Mesodermal cell (in vitro differentiated cells): Measurements from ENCODE around the gene INCA1.

Experiments
- H3K27ac ChIP-seq: 2 replicates; pipeline ENCODE4 v1.7.0; 2013; ENCODE audit warnings: mild to moderate bottlenecking, low read depth, low read length, moderate library complexity; ENCODE audit not compliant: severe bottlenecking
- H3K36me3 ChIP-seq: 2 replicates; pipeline ENCODE4 v1.7.1; 2013; ENCODE audit warnings: mild to moderate bottlenecking, low read length, moderate library complexity; ENCODE audit not compliant: control insufficient read depth, insufficient read depth
- H3K4me1 ChIP-seq: one replicate; pipeline ENCODE4 v1.7.1; 2013; ENCODE audit warnings: mild to moderate bottlenecking, low read length; ENCODE audit not compliant: insufficient read depth, control insufficient read depth, poor library complexity, severe bottlenecking
- H3K4me3 ChIP-seq: 2 replicates; pipeline ENCODE4 v1.7.0; 2013; ENCODE audit warnings: low read length, control low read depth, mild to moderate bottlenecking; ENCODE audit not compliant: insufficient read depth, poor library complexity, severe bottlenecking; ENCODE audit errors: extremely low read depth
- H3K9me3 ChIP-seq: 2 replicates; pipeline ENCODE4 v1.7.1; 2013; ENCODE audit warnings: mild to moderate bottlenecking, low read length, moderate library complexity; ENCODE audit not compliant: control insufficient read depth
- WGBS, 2 experiments: methylation state at CpG; one replicate each; pipeline ENCODE4 v1.1.5; 2013; ENCODE audit warnings: missing lambda C conversion rate in 2 of 2; ENCODE audit not compliant: insufficient coverage in 2 of 2; 5-methylcytosine and 5-hydroxymethylcytosine counted together

Gene INCA1

DNA sequence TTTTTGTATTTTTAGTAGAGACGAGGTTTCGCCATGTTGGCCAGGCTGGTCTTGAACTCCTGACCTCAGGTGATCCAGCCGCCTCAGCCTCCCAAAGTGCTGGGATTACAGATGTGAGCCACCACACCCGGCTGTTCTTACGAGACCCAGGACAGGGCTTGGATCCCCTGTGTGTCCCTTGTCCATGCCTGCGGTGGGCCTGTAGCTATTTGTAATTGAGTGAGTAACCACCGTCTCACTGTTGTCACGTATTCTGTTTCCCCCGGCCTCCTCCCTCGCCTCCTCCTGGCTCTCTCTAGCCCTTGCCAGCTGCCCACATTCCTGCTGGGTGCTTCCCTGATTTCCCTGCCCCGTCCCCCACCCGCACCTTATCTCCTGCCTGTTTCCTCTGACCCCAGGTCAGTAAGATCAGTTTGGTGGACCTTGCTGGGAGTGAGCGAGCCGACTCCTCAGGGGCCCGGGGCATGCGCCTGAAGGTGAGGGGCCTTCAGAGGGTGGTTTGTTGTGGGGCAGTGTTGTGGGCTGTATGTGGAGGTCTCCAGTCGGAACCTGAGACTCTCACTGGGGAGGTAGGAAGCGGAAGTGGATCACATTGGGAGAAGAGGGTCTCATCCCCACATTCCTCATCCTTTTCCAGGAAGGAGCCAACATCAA is 6.0 kb upstream of the INCA1 start:
- Histone ChIP-seq H3K4me3 (no peak overlapping the region), H3K27ac (peak overlapping the region; percentile 57), H3K4me1 (peaks cover 24% of the 10 kb centered on the region), H3K9me3 (no peaks in the 10 kb centered on the region), H3K36me3 (peaks cover 89% of the 10 kb centered on the region)
- WGBS, 2 experiments: 92 to 95% methylated on average over 8 to 13 of the region's 18 CpGs

DNA sequence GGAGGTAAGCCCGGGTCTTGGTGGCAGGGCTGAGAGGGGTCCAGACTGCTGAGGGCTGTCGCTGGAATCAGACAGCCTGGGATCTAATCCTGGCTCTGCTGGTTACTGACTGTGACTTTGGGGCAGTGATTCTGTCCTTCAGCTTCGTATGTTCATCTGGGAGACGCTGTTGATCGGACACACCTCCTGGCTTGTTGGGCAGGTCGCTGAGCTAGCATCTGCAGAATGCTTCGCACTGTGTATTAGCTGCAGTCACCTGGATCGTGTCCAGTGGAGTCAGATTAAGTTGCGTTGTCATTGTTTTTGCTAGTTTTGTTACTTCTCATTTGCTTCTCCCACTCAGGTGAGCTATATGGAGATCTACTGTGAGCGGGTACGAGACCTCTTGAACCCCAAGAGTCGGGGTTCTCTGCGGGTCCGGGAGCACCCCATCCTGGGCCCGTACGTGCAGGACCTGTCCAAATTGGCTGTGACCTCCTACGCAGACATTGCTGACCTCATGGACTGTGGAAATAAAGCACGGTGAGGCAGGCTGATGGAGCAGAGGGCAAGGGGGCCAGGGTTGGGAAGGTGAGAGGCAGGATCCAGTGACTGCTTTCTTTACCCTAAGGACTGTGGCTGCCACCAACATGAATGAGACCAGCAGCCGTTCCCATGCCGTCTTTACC is 4.9 kb upstream of the INCA1 start:
- no peaks in the 10 kb centered on the region for H3K9me3 ChIP-seq
- H3K36me3 ChIP-seq: peaks cover 79% of the 10 kb centered on the region
- no peak overlapping the region for H3K27ac ChIP-seq
- WGBS, 2 experiments: 96 to 98% methylated on average over 19 to 20 of the region's 20 CpGs
- peaks cover 24% of the 10 kb centered on the region for H3K4me1 ChIP-seq
- H3K4me3 ChIP-seq: no peak overlapping the region

DNA sequence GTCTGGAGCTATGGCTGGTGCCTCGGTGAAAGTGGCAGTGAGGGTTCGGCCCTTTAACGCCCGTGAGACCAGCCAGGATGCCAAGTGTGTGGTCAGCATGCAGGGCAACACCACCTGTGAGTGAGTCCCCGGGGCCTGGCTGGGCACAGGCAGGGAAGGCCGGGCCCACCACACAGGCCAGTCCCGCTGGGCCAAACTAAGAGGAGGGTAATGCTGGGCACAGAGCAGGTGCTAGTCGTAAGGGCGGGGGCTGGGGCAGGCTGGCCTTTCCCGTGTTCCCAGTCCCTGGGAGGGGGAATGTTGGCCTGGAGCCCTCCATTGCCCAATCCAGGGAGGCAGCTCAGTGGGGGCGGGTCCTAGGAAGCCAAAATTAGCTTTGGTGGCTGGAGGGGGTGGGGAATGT is 2.9 kb upstream of the INCA1 start:
- Histone ChIP-seq H3K4me1 (peaks cover 24% of the 10 kb centered on the region), H3K9me3 (no peaks in the 10 kb centered on the region), H3K27ac (no peak overlapping the region), H3K36me3 (peaks cover 58% of the 10 kb centered on the region), H3K4me3 (peak overlapping the region; percentile 92)
- 80 to 86% methylated on average over 9 to 11 of the region's 11 CpGs for WGBS, 2 experiments

DNA sequence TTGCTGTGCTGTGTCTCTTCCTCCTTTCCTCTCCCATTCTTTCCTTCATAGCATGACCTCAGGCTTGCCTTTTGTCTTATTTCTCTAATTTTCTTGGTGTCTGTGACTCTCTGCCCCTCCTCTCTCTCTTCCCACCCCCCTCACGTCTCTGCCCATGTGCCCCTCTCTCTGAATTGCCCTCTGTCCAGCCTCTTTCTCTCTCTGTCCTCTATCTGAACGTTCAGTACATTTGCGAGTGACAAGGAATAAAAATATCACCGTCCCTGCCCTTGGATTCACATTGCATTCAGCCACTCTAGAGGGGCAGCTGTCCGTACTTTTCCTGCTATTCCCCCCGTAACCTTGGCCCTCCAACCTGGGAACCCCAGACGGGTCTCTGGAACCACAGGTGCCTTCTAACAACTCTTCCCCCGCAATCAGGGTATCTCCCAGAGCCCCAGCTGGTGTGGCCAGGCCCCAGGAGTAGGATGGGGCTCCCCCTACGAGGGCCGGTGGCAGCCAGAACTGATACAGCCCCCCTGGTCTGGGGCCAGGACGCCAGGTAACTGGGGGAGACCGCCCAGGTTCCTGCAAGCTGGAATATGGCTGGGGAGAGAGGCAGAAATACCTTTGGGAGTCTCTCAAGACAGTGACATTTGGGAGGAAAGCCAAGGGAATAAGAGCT is 2.2 kb upstream of the INCA1 start:
- H3K36me3 ChIP-seq: peaks cover 52% of the 10 kb centered on the region
- H3K9me3 ChIP-seq: no peaks in the 10 kb centered on the region
- H3K27ac ChIP-seq: no peak overlapping the region
- WGBS, 2 experiments: 79% methylated on average over 9 to 12 of the region's 12 CpGs
- peak overlapping the region; percentile 92 for H3K4me3 ChIP-seq
- H3K4me1 ChIP-seq: peaks cover 24% of the 10 kb centered on the region

DNA sequence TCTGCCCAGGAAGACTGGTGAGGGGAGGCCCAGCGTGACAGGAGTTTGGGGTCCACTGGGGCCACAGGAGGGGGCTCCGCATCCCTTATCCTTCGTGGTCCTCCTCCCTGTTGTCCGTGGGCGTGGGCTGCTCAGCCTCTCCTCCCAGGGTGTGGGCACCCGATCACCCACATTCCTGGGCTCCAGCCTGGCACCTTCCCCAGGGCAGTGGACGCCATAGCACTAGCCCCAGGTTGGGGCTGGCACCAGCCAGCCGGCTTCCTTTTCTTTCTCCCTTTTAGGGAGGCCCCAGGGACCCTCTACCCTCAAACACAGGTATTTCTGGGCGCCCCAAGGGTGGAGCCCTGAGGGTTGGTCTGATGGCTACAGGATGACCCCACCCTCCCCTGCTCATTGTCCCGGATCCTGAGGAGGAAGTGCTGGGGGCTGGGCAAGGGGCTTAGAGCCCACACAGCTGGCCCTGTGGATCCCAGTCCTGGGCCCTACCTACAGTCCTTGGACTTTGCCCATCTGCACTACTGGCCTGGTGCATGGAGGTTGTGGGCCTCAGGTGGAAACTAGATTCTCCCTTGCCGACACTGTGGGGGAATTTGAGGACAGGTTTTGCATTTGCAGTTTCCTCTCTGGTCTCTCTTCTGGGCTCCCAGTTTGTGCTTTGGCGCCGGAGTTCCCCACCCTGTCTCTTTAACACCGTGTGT is 1.6 kb upstream of the INCA1 start:
- H3K4me1 ChIP-seq: peaks cover 20% of the 10 kb centered on the region
- no peaks in the 10 kb centered on the region for H3K9me3 ChIP-seq
- peak overlapping the region; percentile 92 for H3K4me3 ChIP-seq
- 21 to 23% methylated on average over 12 to 13 of the region's 14 CpGs for WGBS, 2 experiments
- H3K36me3 ChIP-seq: peaks cover 45% of the 10 kb centered on the region
- no peak overlapping the region for H3K27ac ChIP-seq

DNA sequence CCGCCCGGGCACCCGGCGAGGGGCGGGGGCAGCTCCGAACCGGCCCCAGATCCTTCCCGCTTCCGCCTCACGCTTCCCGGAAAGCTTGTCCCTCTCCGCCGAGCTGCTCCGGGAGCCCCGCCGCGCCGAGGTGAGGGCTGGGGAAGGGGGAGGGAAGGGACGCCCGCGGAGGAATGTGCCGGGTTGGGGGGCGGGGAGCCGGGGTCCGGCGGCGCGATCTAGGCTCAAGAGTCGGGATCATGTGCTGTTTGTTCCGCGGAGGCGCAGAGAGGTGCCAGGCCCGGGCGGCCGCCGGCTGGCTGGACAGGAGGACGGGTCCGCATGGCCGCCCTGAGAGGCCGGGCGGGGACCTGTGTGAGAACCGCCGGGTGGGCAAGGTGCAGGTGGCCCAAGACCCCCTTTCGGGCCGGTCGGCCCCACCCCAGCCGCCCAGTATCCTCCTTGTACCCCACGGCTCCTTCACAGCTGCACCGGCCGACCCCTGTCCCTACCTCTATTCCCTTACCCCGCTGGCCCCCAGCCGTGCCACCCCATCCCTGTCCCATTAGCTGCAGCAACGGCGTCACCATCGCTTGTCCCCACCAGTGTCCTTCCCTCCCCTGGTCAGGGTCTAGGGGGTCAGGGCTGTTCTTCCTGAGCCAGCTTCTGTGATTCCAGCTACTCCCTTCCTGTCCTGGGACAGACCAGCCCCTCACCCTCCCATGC is 857 bp upstream of the INCA1 start:
- no peak overlapping the region for H3K27ac ChIP-seq
- peaks cover 38% of the 10 kb centered on the region for H3K36me3 ChIP-seq
- H3K4me1 ChIP-seq: peaks cover 15% of the 10 kb centered on the region
- WGBS, 2 experiments: 0 to 1% methylated on average over 27 to 50 of the region's 55 CpGs
- H3K4me3 ChIP-seq: peak overlapping the region; percentile 92
- no peaks in the 10 kb centered on the region for H3K9me3 ChIP-seq

DNA sequence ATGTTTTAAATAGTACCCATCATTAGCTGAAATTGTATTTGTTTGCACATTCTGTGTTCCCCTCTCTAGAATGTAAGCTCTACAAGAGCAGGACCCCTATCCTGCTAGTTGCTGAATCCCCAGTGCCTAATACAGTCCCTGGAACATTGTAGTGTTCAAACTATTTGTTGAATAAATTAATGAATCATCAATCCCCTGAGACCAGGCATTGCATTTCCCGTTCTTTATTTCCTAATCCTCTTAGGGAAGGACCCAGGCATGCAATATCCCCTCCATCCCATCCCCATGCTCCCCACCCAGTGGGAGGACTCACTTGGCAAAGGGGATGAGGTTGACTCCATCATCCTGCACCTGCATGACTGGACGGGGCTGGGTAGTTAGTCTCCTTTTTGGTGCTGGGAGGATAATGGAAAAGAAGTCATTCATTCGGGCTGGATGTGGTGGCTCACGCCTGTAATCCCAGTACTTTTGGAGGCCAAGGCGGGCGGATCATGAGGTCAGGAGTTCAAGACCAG is 3.2 kb downstream of the INCA1 start:
- 94 to 95% methylated on average over 5 to 6 of the region's 6 CpGs for WGBS, 2 experiments
- no peak overlapping the region for H3K4me3 ChIP-seq
- H3K9me3 ChIP-seq: no peaks in the 10 kb centered on the region

DNA sequence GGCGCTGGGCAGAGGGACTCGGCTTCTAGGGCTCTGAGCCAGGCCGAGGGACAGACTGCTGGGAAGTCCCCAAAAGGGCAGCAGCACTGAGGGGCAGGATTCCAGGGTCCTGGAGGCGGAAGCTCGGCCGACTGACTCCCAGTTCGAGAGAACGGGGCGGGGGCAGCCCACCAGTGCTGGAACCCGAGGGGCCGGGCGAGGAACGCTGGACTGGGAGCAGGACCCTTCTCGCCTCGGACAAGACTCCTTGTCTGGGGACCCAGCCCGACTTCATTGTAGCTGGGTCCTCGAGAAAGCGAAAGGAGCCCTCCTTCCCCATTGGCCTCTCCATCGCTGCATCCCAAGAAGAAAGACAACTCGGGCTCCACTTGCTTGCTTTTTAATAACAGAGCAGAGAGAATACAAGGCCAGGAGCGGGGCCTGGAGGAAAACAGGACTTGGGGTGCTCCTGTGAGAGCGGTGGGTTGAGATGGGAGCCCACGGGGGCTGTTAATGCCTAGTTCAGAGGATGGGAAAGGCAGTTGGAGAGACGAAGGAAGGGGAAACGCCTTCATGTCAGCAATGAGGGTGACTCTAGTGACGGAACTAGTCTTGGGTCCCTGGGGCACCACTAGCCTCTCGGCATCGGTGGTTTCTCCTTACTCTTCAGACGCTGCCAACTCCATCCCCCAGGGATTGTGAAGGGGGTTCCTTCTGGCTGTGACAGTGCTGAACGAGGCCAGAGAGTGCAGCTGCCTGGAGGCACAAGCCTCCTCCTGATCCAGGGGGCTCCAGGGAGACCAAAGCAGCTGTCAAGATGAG is 9.4 kb downstream of the INCA1 start:
- Histone ChIP-seq H3K4me1 (peaks cover 10% of the 10 kb centered on the region), H3K36me3 (peaks cover 3% of the 10 kb centered on the region), H3K4me3 (peak overlapping the region; percentile 66), H3K27ac (peak overlapping the region; percentile 10), H3K9me3 (no peaks in the 10 kb centered on the region)
- WGBS, 2 experiments: 28 to 32% methylated on average over 20 to 29 of the region's 30 CpGs

More for the DNA sequence above, 3.2 kb downstream of the INCA1 start:
- no peaks in the 10 kb centered on the region for H3K36me3 ChIP-seq
- no peaks in the 10 kb centered on the region for H3K4me1 ChIP-seq
- no peak overlapping the region for H3K27ac ChIP-seq

DNA sequence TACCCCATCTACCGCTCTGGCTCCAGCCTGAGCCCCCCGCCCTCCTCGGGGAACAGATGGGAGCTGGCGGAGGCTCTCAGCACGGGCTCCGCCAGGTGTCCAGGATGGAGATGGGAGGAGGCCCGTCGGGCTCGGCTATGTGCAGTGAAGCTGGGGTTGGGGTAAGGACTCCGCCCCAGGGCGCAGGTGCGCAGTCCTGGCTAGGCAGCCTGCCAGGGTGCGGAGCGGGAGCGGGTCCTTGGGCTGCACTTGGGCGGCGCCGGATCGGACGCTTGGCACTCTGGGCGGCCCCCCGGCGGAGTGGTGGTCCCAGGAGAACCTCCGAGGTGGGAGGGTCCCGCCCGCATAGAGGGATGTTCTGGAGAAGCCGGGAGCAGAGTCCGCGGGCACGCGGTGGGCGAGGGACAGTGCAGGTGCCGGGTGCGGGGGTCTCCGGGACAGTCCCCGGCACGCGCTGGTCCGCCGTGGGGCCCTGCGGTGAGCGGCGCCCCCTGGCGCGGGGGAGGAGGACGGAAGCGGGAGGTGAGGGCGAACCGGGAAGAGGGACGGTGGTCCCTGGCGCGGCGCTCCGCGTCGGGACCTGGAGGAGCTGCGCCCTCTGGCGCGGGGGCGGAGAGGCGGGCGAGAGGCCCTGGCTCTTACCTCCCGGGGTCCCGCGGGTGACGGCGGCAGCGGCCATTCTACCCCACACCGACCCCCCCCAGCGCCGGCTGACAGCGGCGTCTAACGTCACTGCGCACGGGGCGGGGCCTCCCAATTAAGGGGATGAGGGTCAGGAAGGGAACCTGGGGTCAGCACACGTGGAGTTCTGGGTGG is 10.2 kb downstream of the INCA1 start, which contains the start of gene CAMTA2:
Gene CAMTA2 (minus strand): TSS at position 725 of the 816 bp plus-strand sequence. CDS start 1,453 bp downstream, outside the sequence.
- Histone ChIP-seq H3K4me1 (peaks cover 10% of the 10 kb centered on the region), H3K9me3 (no peaks in the 10 kb centered on the region), H3K36me3 (peaks cover 5% of the 10 kb centered on the region), H3K4me3 (peak within 1 kb of the TSS; percentile 66), H3K27ac (peak within 1 kb of the TSS; percentile 36)
- WGBS, 2 experiments: 2 to 4% methylated on average over 54 to 70 of the region's 78 CpGs
